WTC11 (cell line): ENCODE data around the gene GPRIN3. TPM values are rescaled to one million over a fixed set of nuclear protein-coding genes. Genes with fewer than 3 reads are reported as not detected.
A peak's percentile ranks its signal among the peaks of the same experiment; 100 is the strongest.

Experiments
- ATAC-seq: fragments of 200-7000 bp; cut with Tn5 transposase; 2 replicates; pipeline ENCODE4 v1.10.0; 2021; ENCODE audit warnings: mild to moderate bottlenecking, moderate library complexity
- CTCF ChIA-PET: fragments of 300-600 bp; sonication (Branson Sonifier 250); formaldehyde crosslinking; loops from one replicate; lab custom pipeline; 2021; ENCODE audit warnings: antibody characterized with exemption; lab: Charles Lee
- POLR2A ChIA-PET: fragments of 350-600 bp; sonication (Branson Sonifier 250); formaldehyde crosslinking; loops from one replicate; lab custom pipeline; 2021; ENCODE audit warnings: antibody characterized with exemption; lab: Charles Lee
- DNase-seq: peaks from one replicate; pipeline ENCODE4 v3.0.0; 2021; ENCODE audit warnings: low spot score
- H3K27ac Mint-ChIP-seq: 2 replicates; pipeline ENCODE4 v1.8.0; 2021; ENCODE audit warnings: mixed read lengths
- H3K27me3 Mint-ChIP-seq: 2 replicates; pipeline ENCODE4 v1.8.0; 2021; ENCODE audit warnings: low read depth, mild to moderate bottlenecking, moderate library complexity, mixed read lengths
- H3K36me3 Mint-ChIP-seq: 2 replicates; pipeline ENCODE4 v1.8.0; 2021; ENCODE audit warnings: mixed read lengths
- H3K4me1 Mint-ChIP-seq: 2 replicates; pipeline ENCODE4 v1.8.0; 2022; ENCODE audit warnings: mixed read lengths
- H3K4me3 Mint-ChIP-seq: 2 replicates; pipeline ENCODE4 v1.8.0; 2021; ENCODE audit warnings: mild to moderate bottlenecking, moderate library complexity, mixed read lengths
- H3K9me3 Mint-ChIP-seq: 2 replicates; pipeline ENCODE4 v1.8.0; 2021; ENCODE audit warnings: mixed read lengths
- AFF4 ChIP-seq: sonication (generic); formaldehyde crosslinking; IDR thresholded peaks from 2 replicates; pipeline ENCODE4 v1.8.1; 2023; ENCODE audit warnings: mild to moderate bottlenecking, missing genetic modification reagents, borderline replicate concordance
- ATF6 ChIP-seq: sonication (generic); formaldehyde crosslinking; IDR thresholded peaks from 2 replicates; pipeline ENCODE4 v1.8.1; 2023; ENCODE audit warnings: mild to moderate bottlenecking, missing genetic modification reagents
- CTCF ChIP-seq: fragments of 200-600 bp; IDR thresholded peaks from 2 replicates; pipeline ENCODE4 v1.8.0; 2022; ENCODE audit warnings: antibody characterized with exemption
- E2F1 ChIP-seq: sonication (generic); formaldehyde crosslinking; IDR thresholded peaks from 2 replicates; pipeline ENCODE4 v1.8.0; 2022; ENCODE audit warnings: mild to moderate bottlenecking, missing genetic modification reagents
- E2F4 ChIP-seq: sonication (generic); formaldehyde crosslinking; IDR thresholded peaks from 2 replicates; pipeline ENCODE4 v1.8.1; 2022; ENCODE audit warnings: low read depth, mild to moderate bottlenecking, moderate library complexity, missing genetic modification reagents, borderline replicate concordance
- E2F5 ChIP-seq: sonication (generic); formaldehyde crosslinking; IDR thresholded peaks from 2 replicates; pipeline ENCODE4 v1.8.1; 2022; ENCODE audit warnings: mild to moderate bottlenecking, moderate library complexity, missing genetic modification reagents
- FOXJ3 ChIP-seq: sonication (generic); formaldehyde crosslinking; IDR thresholded peaks from 2 replicates; pipeline ENCODE4 v1.9.0; 2021; ENCODE audit warnings: missing genetic modification reagents, mild to moderate bottlenecking, borderline replicate concordance
- FOXK1 ChIP-seq: sonication (generic); formaldehyde crosslinking; IDR thresholded peaks from 2 replicates; pipeline ENCODE4 v1.8.0; 2022; ENCODE audit warnings: mild to moderate bottlenecking, moderate library complexity, missing genetic modification reagents
- HMGXB4 ChIP-seq: sonication (generic); formaldehyde crosslinking; IDR thresholded peaks from 2 replicates; pipeline ENCODE4 v1.8.1; 2023; ENCODE audit warnings: mild to moderate bottlenecking, moderate library complexity, missing genetic modification reagents
- IRF1 ChIP-seq: sonication (generic); formaldehyde crosslinking; IDR thresholded peaks from 2 replicates; pipeline ENCODE4 v1.8.0; 2023; ENCODE audit warnings: missing genetic modification reagents
- MAX ChIP-seq: sonication (generic); formaldehyde crosslinking; IDR thresholded peaks from 2 replicates; pipeline ENCODE4 v1.8.0; 2022; ENCODE audit warnings: mild to moderate bottlenecking, missing genetic modification reagents
- SMAD4 ChIP-seq: sonication (generic); formaldehyde crosslinking; IDR thresholded peaks from 2 replicates; pipeline ENCODE4 v1.8.0; 2022; ENCODE audit warnings: mild to moderate bottlenecking, missing genetic modification reagents
- SP1 ChIP-seq: sonication (generic); formaldehyde crosslinking; conservative IDR thresholded peaks from 2 replicates; pipeline ENCODE4 v1.8.1; 2022; ENCODE audit warnings: missing genetic modification reagents
- USF1 ChIP-seq: sonication (generic); formaldehyde crosslinking; IDR thresholded peaks from 2 replicates; pipeline ENCODE4 v1.8.0; 2022; ENCODE audit warnings: mild to moderate bottlenecking, missing genetic modification reagents
- ZBTB21 ChIP-seq: sonication (generic); formaldehyde crosslinking; IDR thresholded peaks from 2 replicates; pipeline ENCODE4 v1.8.1; 2023; ENCODE audit warnings: mild to moderate bottlenecking, missing genetic modification reagents, borderline replicate concordance
- ZMAT4 ChIP-seq: fragments of 250-450 bp; sonication (Bioruptor Pico); IDR thresholded peaks from 2 replicates; pipeline ENCODE4 v1.9.0; 2021; ENCODE audit warnings: mild to moderate bottlenecking
- ZNF219 ChIP-seq: sonication (generic); formaldehyde crosslinking; IDR thresholded peaks from 2 replicates; pipeline ENCODE4 v1.8.0; 2023; ENCODE audit warnings: missing genetic modification reagents, mild to moderate bottlenecking, borderline replicate concordance
- ZNF512 ChIP-seq: sonication (generic); formaldehyde crosslinking; IDR thresholded peaks from 2 replicates; pipeline ENCODE4 v1.8.1; 2022; ENCODE audit warnings: missing genetic modification reagents, borderline replicate concordance
- total RNA-seq: library from RNA; stranded (reverse); gene quantifications from 3 replicates; pipeline ENCODE4 v1.2.3, GENCODE V29; 2021

GPRIN3 gene
- total RNA-seq, 1 experiment from 2014 or later: 2.0 TPM

GRCh38 chr4:89307178-89307445 lies 488 bp downstream of the GPRIN3 start:
- ATAC-seq (no peak), DNase-seq (no peak)
- POLR2A ChIA-PET: no interaction called here
- Mint-ChIP-seq H3K27ac (no peak overlapping the region), H3K36me3 (no peaks in the 10 kb centered on the region), H3K4me3 (peak overlapping the region; percentile 86)
- TF ChIP-seq CTCF (no peak), FOXJ3 (CRISPR knock-in tag) (no peak), FOXK1 (no peak), E2F4 (CRISPR knock-in tag) (no peak), IRF1 (CRISPR knock-in tag) (no peak), MAX (CRISPR knock-in tag) (no peak), SMAD4 (CRISPR knock-in tag) (no peak), ZBTB21 (CRISPR knock-in tag) (no peak), ZMAT4 (CRISPR knock-in tag) (no peak), ATF6 (CRISPR knock-in tag) (no peak), ZNF512 (no peak), SP1 (CRISPR knock-in tag) (no peak), HMGXB4 (CRISPR knock-in tag) (no peak), ZNF219 (no peak), AFF4 (no peak), USF1 (CRISPR knock-in tag) (no peak), E2F1 (no peak), E2F5 (CRISPR knock-in tag) (no peak)
- TF ChIP-seq, all 79 proteins: peak for 0
- H3K4me1 Mint-ChIP-seq: peaks cover 22% of the 10 kb centered on the region
- peaks cover 25% of the 10 kb centered on the region for H3K27me3 Mint-ChIP-seq
- CTCF ChIA-PET: interaction anchor here (0.9 kb wide), 1 partner anchor 16 kb away, joined by 3 read pairs; no protein-coding TSS in a partner anchor
- no peaks in the 10 kb centered on the region for H3K9me3 Mint-ChIP-seq
